ENCODE data around the gene MAGEL2. TPM values are rescaled to one million over a fixed set of nuclear protein-coding genes. Genes with fewer than 3 reads are reported as not detected.

Gene MAGEL2
- total RNA-seq: not detected

DNA sequence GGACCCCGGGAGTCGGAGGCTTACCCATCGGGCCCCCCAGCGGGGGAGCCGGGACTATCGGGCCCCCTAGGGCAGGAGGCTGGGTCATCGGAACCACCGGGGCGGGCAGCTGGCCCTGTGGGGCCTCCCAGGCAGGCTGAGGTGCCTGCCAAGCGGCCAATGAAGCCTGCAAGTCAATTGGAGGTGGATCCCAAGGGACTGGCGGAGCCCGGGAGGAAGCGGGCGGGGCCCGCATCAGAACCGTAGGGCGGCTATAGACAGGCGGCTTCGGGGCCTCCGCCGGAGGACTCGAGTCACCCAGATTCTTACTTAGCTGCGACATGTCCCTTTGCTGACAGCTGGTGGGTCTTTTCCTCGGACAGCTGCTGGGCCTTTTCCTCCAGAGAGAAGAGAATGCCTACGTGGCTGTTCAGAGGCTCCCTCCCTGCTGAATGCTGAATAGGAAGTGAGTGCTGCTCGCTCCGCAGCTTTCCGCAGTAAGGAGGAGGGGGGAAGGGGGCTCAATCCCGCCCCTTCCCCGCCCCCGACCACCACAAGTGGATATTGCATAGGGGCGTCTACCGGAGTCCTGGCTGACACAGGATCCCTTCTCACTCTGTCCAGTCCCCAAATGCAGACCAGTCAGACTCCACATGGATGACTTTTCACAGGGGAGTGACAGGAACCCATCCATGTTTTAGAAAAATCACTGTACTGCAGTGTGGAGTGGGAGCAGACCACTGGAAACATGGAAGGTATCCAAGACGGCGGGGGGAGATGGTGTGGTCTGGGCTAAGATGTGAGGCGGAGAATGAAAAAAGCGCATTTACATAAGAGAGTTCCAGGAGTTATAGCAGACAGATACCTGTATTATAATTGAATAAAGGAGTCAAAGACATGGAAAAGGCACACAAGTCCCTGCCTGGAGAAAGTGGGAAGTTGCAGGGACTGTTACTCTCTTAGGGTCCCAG, at the start of gene MAGEL2:
Gene MAGEL2, minus strand, starts transcription at position 447 of the 950 bp plus-strand sequence. Its CDS starts 125 bp downstream, at position 322.
- Mint-ChIP-seq H3K4me1 (no peaks in the 10 kb centered on the region), H3K36me3 (ENCODE audit: low read depth) (no peaks in the 10 kb centered on the region), H3K27me3 (peaks cover 6% of the 10 kb centered on the region), H3K4me3 (no peak within 1 kb of the TSS), H3K9me3 (no peaks in the 10 kb centered on the region), H3K27ac (no peak within 1 kb of the TSS)
- no peak for ATAC-seq (replicated peaks)

- H3K4me3 Mint-ChIP-seq: no peak overlapping the region
- H3K27ac Mint-ChIP-seq: no peak overlapping the region
- H3K4me1 Mint-ChIP-seq: no peaks in the 10 kb centered on the region
- H3K27me3 Mint-ChIP-seq: no peaks in the 10 kb centered on the region
- H3K36me3 Mint-ChIP-seq (ENCODE audit: low read depth): no peaks in the 10 kb centered on the region
- no peak for ATAC-seq (replicated peaks)
- peaks cover 3% of the 10 kb centered on the region for H3K9me3 Mint-ChIP-seq
Observed at GRCh38 chr15:23695282-23695681, 47.6 kb upstream of the MAGEL2 start.

GRCh38 chr15:23694592-23694991, 46.9 kb upstream of the MAGEL2 start:
- no peak for ATAC-seq (replicated peaks)
- Mint-ChIP-seq H3K36me3 (ENCODE audit: low read depth) (no peaks in the 10 kb centered on the region), H3K4me3 (no peak overlapping the region), H3K27me3 (no peaks in the 10 kb centered on the region), H3K27ac (no peak overlapping the region), H3K4me1 (no peaks in the 10 kb centered on the region), H3K9me3 (peaks cover 3% of the 10 kb centered on the region)

- no peak for ATAC-seq (replicated peaks)
- no peaks in the 10 kb centered on the region for H3K4me1 Mint-ChIP-seq
- H3K27me3 Mint-ChIP-seq: no peaks in the 10 kb centered on the region
- H3K36me3 Mint-ChIP-seq (ENCODE audit: low read depth): no peaks in the 10 kb centered on the region
- H3K4me3 Mint-ChIP-seq: no peak overlapping the region
- H3K27ac Mint-ChIP-seq: no peak overlapping the region
- H3K9me3 Mint-ChIP-seq: peaks cover 3% of the 10 kb centered on the region
Observed at GRCh38 chr15:23690450-23690852, 42.8 kb upstream of the MAGEL2 start.

DNA sequence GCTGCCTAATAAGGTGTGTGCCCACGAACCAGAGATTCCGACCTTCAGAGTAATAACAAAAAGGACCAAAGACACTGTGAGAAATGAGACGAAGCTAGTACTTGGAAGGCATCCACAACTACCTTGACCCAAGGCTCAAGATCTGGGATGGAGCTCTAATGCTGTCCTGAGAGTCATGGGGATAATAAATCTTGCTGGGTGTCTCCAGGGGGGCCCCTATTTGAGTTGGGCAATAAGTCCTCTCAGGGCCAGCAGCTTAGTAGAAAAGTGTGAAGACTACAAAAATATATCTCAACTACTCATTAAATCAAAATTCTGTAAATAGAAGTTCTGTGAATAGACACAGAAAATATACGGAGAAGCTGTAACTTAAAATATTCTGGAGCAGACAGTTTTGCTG, 42.3 kb upstream of the MAGEL2 start:
- H3K9me3 Mint-ChIP-seq: peaks cover 3% of the 10 kb centered on the region
- H3K4me3 Mint-ChIP-seq: no peak overlapping the region
- no peak for ATAC-seq (replicated peaks)
- no peaks in the 10 kb centered on the region for H3K36me3 Mint-ChIP-seq (ENCODE audit: low read depth)
- H3K4me1 Mint-ChIP-seq: no peaks in the 10 kb centered on the region
- no peaks in the 10 kb centered on the region for H3K27me3 Mint-ChIP-seq
- H3K27ac Mint-ChIP-seq: no peak overlapping the region

- Mint-ChIP-seq H3K36me3 (ENCODE audit: low read depth) (no peaks in the 10 kb centered on the region), H3K9me3 (no peaks in the 10 kb centered on the region), H3K27me3 (no peaks in the 10 kb centered on the region), H3K27ac (no peak within 1 kb of the TSS), H3K4me3 (no peak within 1 kb of the TSS), H3K4me1 (no peaks in the 10 kb centered on the region)
- ATAC-seq (replicated peaks): no peak
Observed at GRCh38 chr15:23687143-23687470, 39.4 kb upstream of the MAGEL2 start, which contains the start of gene NDN. TSS of gene NDN (minus strand) at chr15:23687305. CDS start at chr15:23687217, 88 bp downstream.

DNA sequence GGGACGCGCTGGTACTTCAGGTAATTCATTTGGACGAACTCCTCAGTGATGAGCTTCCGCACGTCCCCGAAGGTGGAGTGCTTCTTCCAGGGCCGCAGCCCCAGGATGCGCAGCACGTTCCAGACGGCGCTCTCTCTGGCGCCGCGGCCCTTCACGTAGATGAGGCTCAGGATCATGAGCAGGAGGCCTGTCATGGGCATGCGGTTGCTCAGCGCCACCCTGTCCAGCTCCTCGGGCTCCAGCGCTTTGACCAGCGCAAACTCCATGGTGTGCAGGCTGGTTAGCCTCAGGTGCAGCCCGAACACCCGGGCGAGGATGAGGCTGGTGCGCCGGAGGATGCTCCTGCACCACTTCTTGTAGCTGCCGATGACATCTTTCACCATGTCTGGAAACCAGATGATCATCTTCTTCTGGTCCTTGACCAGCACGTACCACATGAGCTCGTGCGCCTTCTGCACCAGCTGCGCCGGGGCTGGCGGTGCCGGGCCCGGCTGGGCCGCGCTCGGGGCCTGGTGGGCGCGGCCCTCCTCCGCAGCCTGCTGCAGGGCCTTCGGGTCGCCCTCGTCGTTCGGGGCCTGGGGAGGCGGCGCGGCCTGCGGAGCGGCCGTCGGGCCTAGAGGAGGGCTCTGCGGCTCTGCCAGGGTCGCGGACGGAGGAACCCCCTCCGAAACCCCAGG, 38.9 kb upstream of the MAGEL2 start:
- no peaks in the 10 kb centered on the region for H3K9me3 Mint-ChIP-seq
- H3K27ac Mint-ChIP-seq: no peak overlapping the region
- H3K27me3 Mint-ChIP-seq: no peaks in the 10 kb centered on the region
- H3K36me3 Mint-ChIP-seq (ENCODE audit: low read depth): no peaks in the 10 kb centered on the region
- no peak overlapping the region for H3K4me3 Mint-ChIP-seq
- H3K4me1 Mint-ChIP-seq: no peaks in the 10 kb centered on the region
- ATAC-seq (replicated peaks): no peak

DNA sequence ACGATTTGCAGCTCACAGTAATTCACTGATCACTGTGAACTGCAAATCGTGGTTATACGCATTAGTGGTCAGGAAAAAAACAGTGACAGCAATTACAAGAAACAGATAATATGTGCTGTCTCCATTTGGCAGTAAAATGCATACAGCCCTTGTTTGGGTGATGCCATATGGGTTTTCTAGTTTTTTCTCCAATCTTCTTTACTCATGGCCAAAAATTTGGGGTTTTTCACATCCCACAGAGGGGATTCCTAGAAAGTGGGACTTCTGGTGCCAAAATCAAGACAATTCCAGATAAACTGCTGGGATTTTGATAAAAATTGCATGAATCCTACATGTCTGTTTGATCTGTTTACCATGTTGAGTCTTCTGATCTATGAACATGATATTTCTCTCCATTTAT, 23.8 kb upstream of the MAGEL2 start:
- H3K4me3 Mint-ChIP-seq: no peak overlapping the region
- no peaks in the 10 kb centered on the region for H3K27me3 Mint-ChIP-seq
- H3K9me3 Mint-ChIP-seq: no peaks in the 10 kb centered on the region
- H3K4me1 Mint-ChIP-seq: no peaks in the 10 kb centered on the region
- no peak for ATAC-seq (replicated peaks)
- no peaks in the 10 kb centered on the region for H3K36me3 Mint-ChIP-seq (ENCODE audit: low read depth)
- H3K27ac Mint-ChIP-seq: no peak overlapping the region

GRCh38 chr15:23670970-23671369, 23.3 kb upstream of the MAGEL2 start:
- no peaks in the 10 kb centered on the region for H3K27me3 Mint-ChIP-seq
- no peaks in the 10 kb centered on the region for H3K9me3 Mint-ChIP-seq
- no peak overlapping the region for H3K4me3 Mint-ChIP-seq
- H3K36me3 Mint-ChIP-seq (ENCODE audit: low read depth): no peaks in the 10 kb centered on the region
- H3K4me1 Mint-ChIP-seq: no peaks in the 10 kb centered on the region
- no peak overlapping the region for H3K27ac Mint-ChIP-seq
- no peak for ATAC-seq (replicated peaks)

- no peak overlapping the region for H3K4me3 Mint-ChIP-seq
- no peaks in the 10 kb centered on the region for H3K36me3 Mint-ChIP-seq (ENCODE audit: low read depth)
- no peaks in the 10 kb centered on the region for H3K9me3 Mint-ChIP-seq
- ATAC-seq (replicated peaks): no peak
- H3K27ac Mint-ChIP-seq: no peak overlapping the region
- no peaks in the 10 kb centered on the region for H3K27me3 Mint-ChIP-seq
- H3K4me1 Mint-ChIP-seq: no peaks in the 10 kb centered on the region
Observed at GRCh38 chr15:23663232-23663631, 15.6 kb upstream of the MAGEL2 start.

- no peaks in the 10 kb centered on the region for H3K4me1 Mint-ChIP-seq
- H3K27me3 Mint-ChIP-seq: peaks cover 7% of the 10 kb centered on the region
- H3K9me3 Mint-ChIP-seq: no peaks in the 10 kb centered on the region
- H3K4me3 Mint-ChIP-seq: no peak overlapping the region
- no peak overlapping the region for H3K27ac Mint-ChIP-seq
- no peak for ATAC-seq (replicated peaks)
- H3K36me3 Mint-ChIP-seq (ENCODE audit: low read depth): no peaks in the 10 kb centered on the region
Observed at GRCh38 chr15:23648920-23649515, 1.4 kb upstream of the MAGEL2 start.

- no peaks in the 10 kb centered on the region for H3K9me3 Mint-ChIP-seq
- no peaks in the 10 kb centered on the region for H3K4me1 Mint-ChIP-seq
- no peak overlapping the region for H3K4me3 Mint-ChIP-seq
- ATAC-seq (replicated peaks): no peak
- H3K36me3 Mint-ChIP-seq (ENCODE audit: low read depth): no peaks in the 10 kb centered on the region
- H3K27me3 Mint-ChIP-seq: peaks cover 10% of the 10 kb centered on the region
- no peak overlapping the region for H3K27ac Mint-ChIP-seq
Observed at GRCh38 chr15:23647001-23647295, 719 bp downstream of the MAGEL2 start.

DNA sequence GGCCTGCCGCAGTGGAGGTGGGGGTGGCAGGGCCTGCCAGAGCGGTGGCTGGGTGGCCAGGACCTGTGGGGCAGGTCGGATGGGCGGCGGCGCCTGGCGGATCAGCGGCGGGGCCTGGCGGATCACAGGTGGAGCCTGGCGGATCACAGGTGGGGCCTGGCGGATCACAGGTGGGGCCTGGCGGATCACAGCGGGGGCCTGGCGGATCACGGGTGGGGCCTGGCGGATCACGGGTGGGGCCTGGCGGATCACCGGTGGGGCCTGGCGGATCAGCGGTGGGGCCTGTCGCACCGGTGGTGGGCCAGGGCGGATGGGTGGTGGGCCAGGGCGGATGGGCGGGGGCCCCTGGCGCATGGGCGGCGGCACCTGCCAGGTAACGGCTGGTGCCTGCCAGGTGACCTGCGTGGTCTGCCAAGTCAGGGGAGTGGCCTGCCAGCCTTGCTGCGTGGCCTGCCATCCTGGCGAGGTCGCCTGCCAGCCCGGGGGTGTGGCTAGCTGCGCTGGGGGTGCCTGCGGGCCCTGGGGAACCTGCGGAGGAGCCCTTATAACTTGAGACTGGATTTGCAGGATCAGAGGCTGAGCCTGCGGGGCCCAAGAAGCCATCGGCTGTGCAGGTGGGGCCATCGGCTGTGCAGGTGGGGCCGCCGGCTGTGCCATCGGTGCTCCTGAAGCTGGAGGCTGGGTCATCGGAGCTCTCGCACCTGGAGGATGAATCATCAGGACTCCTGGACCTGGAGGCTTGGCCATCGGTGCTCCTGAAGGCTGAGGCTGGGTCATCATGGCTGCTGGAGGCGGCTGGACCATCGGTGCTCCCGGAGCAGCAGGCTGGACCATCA, 1.3 kb downstream of the MAGEL2 start:
- H3K9me3 Mint-ChIP-seq: no peaks in the 10 kb centered on the region
- ATAC-seq (replicated peaks): no peak
- peaks cover 10% of the 10 kb centered on the region for H3K27me3 Mint-ChIP-seq
- no peaks in the 10 kb centered on the region for H3K36me3 Mint-ChIP-seq (ENCODE audit: low read depth)
- no peaks in the 10 kb centered on the region for H3K4me1 Mint-ChIP-seq
- H3K4me3 Mint-ChIP-seq: no peak overlapping the region
- H3K27ac Mint-ChIP-seq: no peak overlapping the region

DNA sequence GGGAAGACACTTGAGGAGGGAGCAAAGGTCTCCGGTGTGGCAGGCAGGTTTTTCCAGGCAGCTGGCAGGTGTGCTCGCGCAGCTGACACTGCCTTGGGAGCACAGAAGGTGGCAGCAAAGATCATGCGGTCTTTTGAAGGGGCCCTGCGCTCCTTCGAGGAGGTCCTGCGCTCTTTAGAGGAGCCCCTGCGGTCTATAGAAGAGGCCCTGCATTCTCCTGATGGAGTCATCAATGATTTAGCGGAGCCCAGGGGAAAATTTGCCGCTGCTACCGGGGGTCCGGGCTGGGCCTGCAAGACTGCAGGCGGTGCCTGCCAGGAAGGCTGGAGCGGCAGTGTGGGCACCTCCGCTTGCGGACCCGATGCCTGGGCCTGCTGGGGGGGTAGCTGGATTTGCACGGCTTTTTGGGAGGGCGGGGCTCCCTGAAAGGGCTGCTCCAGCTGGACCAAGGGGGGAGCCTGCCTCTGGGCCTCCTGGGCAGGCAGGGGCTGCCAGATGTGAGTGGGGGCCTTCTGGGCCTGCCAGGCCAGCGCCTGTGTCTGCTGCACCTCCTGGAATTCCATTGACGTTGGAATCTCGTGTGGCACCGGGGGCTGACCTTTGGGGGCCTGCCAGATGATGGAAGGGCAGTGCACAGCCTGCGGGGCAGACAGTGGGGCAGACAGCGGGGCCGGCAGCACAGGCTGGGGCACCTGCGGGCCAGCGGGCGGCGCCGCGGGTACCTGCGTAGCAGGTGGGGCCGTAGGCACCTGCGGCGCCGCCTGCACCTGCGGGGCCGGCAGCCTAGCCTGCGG, 2.1 kb downstream of the MAGEL2 start:
- H3K27ac Mint-ChIP-seq: no peak overlapping the region
- H3K4me3 Mint-ChIP-seq: no peak overlapping the region
- H3K27me3 Mint-ChIP-seq: peaks cover 10% of the 10 kb centered on the region
- no peaks in the 10 kb centered on the region for H3K9me3 Mint-ChIP-seq
- H3K36me3 Mint-ChIP-seq (ENCODE audit: low read depth): no peaks in the 10 kb centered on the region
- H3K4me1 Mint-ChIP-seq: no peaks in the 10 kb centered on the region
- ATAC-seq (replicated peaks): no peak

Measured in activated T-helper 17 cell treated with anti-CD3 and anti-CD28 coated beads, Interleukin-2, amount 50 U/mL, for 72 hours (primary cell).